Activated T-helper 9 cell treated with anti-CD3 and anti-CD28 coated beads, Interleukin-2, amount 50 U/mL, for 16 hours (primary cell): Measurements from ENCODE around the gene KSR2.
"Not testable (repeated sequence)": the region's sequence is repeated elsewhere in the genome, so short reads cannot be mapped to it uniquely, and the experiment has no call there.

Experiments used
- DNase-seq: peaks from one replicate; pipeline ENCODE4 v3.0.0-alpha.2; 2020; ENCODE audit warnings: low read depth

The KSR2 gene

DNA sequence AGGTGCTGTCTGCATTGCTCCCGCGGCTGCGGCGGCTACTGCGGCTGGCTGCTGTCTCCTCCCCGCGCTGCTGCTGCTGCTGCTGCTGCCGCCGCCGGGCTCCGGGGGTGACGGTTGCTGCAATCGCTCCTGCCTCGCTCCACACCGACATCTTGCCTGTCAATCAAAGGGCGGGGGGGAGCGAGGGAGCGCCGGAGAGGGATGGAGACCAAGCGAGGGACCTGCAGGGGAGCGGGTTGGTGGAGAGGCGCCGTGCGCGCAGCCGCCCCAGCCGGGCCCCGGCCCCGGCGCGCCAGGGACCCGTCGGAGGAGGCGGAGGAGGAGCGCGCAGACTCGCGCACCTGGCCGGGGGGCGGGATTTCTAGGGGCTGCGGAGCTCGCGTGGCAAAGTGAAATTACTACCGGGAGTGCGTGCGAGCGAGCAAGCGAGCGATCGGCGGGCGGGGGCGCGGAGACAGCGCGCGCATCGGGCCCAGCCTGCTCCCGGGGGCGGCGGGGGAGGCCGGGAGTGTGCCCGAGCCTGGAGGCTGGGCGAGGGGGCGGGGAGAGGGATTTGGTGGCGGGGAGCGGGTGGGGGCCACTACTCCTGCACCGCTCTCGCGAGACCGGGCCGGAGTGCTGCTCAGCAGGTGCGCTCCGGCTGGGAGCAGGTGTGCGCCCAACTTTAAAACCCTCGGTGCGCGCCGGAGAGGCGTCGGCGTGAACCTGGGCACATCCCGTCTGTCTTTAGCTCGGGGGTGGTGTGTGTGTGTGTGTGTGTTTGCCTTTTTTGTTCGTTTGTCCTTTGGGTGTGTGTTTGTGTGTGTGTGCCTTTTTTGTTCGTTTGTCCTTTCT lies at the start of gene KSR2:
Gene KSR2 (minus strand): TSS at position 165 of the 834 bp plus-strand sequence. CDS start 735 bp downstream, outside the sequence.
- DNase-seq, result peak; percentile 29

- DNase-seq, result no peak
Measured at GRCh38 chr12:118017926-118018325, 49.1 kb upstream of the KSR2 start.

GRCh38 chr12:118016424-118017264 lies 47.9 kb upstream of the KSR2 start, which contains the start of gene RFC5:
RFC5 (plus strand) TSS chr12:118016703; CDS start chr12:118016828, 125 bp downstream.
- DNase-seq, result peak; percentile 97

- no peak for DNase-seq
Measured at GRCh38 chr12:118015944-118016343, 47.2 kb upstream of the KSR2 start.

GRCh38 chr12:118015306-118015705 lies 46.5 kb upstream of the KSR2 start:
- no peak for DNase-seq

DNA sequence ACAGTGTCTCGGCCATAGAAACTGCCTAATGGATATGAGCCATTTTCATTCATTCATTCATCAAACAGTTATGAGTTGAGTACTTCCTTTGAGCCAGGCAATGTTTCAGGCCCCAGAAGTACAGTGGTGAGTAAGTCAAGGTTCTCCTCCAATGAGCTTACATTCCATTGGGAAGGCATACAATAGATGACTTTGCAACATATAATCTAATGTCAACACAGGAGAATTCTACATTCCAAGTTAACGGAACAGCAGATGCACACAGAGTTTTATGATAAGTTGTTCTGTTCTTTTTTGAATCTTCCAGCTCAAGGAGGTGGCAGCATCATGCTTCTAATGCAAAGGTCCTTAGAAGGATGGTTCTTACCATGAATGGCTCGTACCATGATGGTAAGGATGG lies 44.5 kb upstream of the KSR2 start:
- DNase-seq, result no peak

DNA sequence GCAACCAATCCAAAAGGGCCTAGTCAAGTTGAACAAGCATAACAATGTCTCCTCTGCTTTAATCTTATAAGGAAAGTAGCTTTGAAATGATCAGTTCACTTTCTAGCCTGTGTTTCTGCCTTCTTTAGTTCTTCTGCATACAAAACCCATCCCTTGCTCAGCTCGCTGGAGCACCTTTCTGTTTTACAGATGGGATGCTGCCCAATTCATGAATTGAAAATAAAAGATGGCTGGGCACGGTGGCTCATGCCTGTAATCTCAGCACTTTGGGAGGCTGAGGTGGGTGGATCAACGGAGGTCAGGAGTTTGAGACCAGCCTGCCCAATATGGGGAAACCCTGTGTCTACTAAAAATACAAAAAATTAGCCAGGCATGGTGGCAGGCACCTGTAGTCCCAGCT lies 43.2 kb upstream of the KSR2 start:
- no peak for DNase-seq

- DNase-seq, result no peak
Measured at GRCh38 chr12:118011377-118011776, 42.6 kb upstream of the KSR2 start.

- no peak for DNase-seq
Measured at GRCh38 chr12:118010903-118011302, 42.1 kb upstream of the KSR2 start.

- DNase-seq, result not testable (repeated sequence)
Measured at GRCh38 chr12:117999806-118000205, 31.0 kb upstream of the KSR2 start.

- DNase-seq, result no peak
Measured at GRCh38 chr12:117998719-117999118, 29.9 kb upstream of the KSR2 start.

DNA sequence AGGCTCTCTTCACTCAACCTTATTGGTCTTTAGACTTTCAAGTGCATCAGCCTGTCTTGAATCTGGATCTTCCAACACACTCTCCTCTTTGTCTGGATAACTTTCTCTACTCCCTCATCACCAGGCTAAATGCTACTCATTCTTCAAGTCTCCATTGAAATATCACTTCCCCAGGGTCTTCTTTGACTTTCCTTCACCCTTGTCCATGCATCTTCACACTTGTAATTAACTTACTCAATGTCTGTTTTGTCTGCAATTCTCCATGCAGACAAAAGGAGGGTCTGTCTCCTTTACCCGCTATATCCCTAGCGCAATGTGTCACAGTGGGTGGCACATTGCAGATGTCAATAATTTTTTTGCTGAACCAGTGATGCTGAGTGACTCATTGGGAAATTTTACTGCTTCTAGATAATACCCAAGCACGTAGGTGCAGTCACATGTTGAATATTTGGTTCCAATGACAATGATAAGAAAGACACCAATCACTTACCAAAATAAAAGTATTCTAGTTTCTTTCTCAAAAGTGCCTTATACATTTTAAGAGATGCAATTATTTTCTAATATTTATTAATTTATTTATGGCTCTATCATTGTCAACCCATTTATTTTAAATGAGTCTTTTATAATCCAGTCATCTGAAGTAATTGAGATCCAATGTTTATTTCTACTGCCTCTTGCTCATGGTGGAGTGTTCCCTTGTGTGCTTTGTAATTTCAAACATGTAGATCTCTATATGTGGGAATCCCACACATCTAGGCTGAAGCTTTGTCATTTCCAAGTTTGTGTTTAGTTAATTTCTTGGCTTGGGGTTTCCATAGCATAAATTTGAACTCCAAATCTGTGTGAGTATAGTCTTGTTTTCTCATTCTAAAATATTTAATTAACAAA lies 26.0 kb upstream of the KSR2 start:
- no peak for DNase-seq

GRCh38 chr12:117986705-117987469 lies 18.1 kb upstream of the KSR2 start:
- DNase-seq, result no peak

GRCh38 chr12:117985182-117985581 lies 16.4 kb upstream of the KSR2 start:
- no peak for DNase-seq

DNA sequence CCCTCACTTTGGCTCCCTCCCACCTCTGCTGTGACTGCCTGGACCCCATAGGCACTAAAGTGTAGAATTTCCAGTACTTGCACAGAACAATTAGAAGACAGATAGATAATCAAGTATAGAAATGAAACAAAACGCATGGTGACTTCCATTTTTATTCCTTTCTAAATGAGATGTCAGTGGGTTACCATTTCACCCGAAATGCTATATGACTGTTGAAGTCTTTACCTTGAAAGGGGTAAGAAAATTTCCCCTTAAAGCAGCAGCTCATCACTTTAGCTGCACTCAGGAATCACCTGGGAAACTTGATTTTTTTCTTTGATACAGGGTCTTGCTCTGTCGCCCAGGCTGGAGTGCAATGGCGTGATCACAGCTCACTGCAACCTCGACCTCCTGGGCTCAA lies 12.5 kb upstream of the KSR2 start:
- DNase-seq, result no peak

GRCh38 chr12:117980616-117981015 lies 11.8 kb upstream of the KSR2 start:
- no peak for DNase-seq

- no peak for DNase-seq
Measured at GRCh38 chr12:117977373-117977772, 8.6 kb upstream of the KSR2 start.

- no peak for DNase-seq
Measured at GRCh38 chr12:117975006-117975405, 6.2 kb upstream of the KSR2 start.

DNA sequence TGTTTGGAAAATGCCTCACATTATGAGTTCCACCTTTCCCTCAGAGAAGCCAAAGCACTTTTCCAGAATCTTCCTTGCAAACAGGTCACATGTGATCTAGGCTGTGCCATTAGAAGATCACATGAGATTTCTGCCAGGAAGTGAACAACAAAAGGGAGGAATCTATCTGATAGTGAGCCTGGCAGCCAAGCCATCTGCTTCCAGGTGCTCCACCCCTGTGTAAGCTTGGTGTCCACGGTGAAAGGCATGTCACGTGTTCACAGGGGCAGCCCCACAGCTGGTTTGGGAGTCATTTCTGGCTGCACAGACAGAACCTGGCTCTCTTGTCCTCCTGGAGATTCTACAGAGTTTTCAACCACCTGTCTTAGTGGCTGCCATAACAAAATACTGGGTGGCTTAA lies 3.5 kb upstream of the KSR2 start:
- no peak for DNase-seq

- no peak for DNase-seq
Measured at GRCh38 chr12:117970334-117970733, 1.5 kb upstream of the KSR2 start.

GRCh38 chr12:117968151-117968789 lies 520 bp downstream of the KSR2 start:
- no peak for DNase-seq
